Skeletal muscle cell (primary cell): Measurements from ENCODE around the gene ZC3H12C.
"Not testable (repeated sequence)": the region's sequence is repeated elsewhere in the genome, so short reads cannot be mapped to it uniquely, and the experiment has no call there.

Experiments used
- DNase-seq: peaks from one replicate; pipeline ENCODE4 v3.0.0-alpha.2; 2010; ENCODE audit warnings: low read depth
- H3K4me3 ChIP-seq: 2 replicates; pipeline ENCODE4 v1.5.1; 2011; ENCODE audit warnings: low read depth, mild to moderate bottlenecking, control low read depth, low read length, moderate library complexity

ZC3H12C gene

DNA sequence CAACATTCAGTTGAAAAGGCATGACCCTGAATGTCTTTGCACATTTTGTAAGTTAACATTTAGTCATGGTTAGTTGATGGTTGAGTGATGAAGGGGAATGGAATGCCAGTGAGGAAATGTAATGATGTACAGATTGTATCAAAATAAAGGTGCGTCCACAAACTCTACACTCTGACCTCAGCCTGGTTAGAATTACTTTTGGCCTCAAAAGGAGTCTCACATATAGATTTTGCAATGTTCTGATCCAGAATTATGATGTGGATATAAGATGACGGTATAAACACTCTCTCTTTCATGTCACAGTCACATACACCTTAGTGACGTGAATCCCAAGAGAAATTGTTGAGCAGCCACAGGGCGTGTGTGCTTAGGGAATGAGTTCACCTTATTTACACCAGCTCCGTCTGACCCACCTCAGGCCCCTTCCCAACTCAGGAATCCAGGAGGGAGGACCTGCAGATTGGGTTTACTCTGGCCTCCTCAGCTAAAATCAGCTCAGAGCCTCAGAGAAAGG is 103.1 kb downstream of the ZC3H12C start:
- H3K4me3 ChIP-seq = no peak overlapping the region
- peak; percentile 95 for DNase-seq

- no peak overlapping the region for H3K4me3 ChIP-seq
- no peak for DNase-seq
These were observed 103.8 kb downstream of the ZC3H12C start for GRCh38 chr11:110196884-110197420.

GRCh38 chr11:110198031-110198729 is 105.0 kb downstream of the ZC3H12C start:
- no peak for DNase-seq
- no peak overlapping the region for H3K4me3 ChIP-seq

GRCh38 chr11:110199184-110199981 is 106.2 kb downstream of the ZC3H12C start:
- peak; percentile 60 for DNase-seq
- H3K4me3 ChIP-seq = no peak overlapping the region

GRCh38 chr11:110200241-110200640 is 107.0 kb downstream of the ZC3H12C start:
- no peak overlapping the region for H3K4me3 ChIP-seq
- no peak for DNase-seq

DNA sequence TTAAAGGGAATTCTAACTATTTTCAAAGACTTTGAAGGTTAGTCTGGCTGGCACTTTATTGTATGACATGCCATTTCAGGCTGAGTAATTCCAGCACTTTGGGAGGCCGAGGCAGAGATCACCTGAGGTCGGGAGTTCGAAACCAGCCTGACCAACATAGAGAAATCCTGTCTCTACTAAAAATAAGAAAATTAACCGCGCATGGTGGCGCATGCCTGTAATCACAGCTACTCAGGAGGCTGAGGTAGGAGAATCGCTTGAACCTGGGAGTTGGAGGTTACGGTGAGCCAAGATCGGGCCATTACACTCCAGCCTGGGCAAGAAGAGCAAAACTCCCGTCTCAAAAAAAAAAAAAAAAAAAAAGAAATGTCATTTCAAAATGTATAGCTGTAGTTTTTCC is 107.6 kb downstream of the ZC3H12C start:
- no peak for DNase-seq
- H3K4me3 ChIP-seq = no peak overlapping the region

GRCh38 chr11:110207123-110207522 is 113.9 kb downstream of the ZC3H12C start:
- DNase-seq = no peak
- H3K4me3 ChIP-seq = no peak overlapping the region

DNA sequence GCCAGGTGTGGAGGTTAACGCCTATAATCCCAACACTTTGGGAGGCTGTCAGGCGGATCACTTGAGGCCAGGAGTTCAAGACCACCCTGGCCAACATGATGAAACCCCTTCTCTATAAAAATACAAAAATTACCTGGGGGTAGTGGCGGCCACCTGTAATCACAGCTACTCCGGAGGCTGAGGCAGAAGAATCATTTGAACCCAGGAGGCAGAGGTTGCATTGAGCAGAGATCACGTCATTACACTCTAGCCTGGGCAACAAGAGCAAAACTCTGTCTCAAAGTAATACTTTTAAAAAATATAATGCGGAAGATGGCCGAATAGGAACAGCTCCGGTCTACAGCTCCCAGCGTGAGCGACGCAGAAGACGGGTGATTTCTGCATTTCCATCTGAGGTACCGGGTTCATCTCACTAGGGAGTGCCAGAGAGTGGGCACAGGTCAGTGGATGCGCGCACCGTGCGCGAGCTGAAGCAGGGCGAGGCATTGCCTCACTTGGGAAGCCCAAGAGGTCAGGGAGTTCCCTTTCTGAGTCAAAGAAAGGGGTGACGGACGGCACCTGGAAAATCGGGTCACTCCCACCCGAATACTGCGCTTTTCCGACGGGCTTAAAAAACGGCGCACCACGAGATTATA is 115.6 kb downstream of the ZC3H12C start:
- not testable (repeated sequence) for H3K4me3 ChIP-seq

GRCh38 chr11:110209313-110209694 is 116.1 kb downstream of the ZC3H12C start:
- not testable (repeated sequence) for DNase-seq, H3K4me3 ChIP-seq

More for the DNA sequence above, 115.6 kb downstream of the ZC3H12C start:
- not testable (repeated sequence) for DNase-seq

DNA sequence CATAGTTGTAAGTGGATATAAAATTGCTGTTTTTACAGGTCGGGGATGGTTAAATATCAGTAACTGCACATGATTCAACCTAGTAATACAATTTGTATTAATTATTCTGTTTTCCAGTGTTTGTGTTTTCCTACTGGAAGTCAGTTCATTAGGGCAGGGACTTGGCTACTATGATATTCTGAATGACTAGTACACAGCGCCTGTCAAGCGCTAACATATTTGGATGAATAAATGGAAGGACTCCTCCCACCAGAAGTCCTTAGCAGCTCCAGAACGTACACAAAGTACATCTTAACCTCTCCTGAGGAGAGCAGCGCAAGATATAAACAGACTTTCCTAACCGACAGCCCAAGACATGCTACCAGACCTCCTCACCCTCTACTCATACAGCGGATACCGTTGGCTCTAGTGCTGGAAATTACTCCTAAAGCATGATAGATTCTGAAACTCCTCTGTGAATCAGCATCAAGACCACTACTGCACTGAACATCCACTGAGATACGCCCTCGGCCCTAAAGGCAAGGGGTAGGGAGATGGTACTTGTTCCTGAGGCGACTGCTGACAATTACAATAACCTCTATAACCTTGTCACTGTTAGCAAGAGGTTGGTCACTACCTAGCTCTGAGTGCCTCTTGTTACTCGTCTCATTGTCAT is 124.2 kb downstream of the ZC3H12C start:
- no peak for DNase-seq
- no peak overlapping the region for H3K4me3 ChIP-seq

GRCh38 chr11:110217936-110218335 is 124.7 kb downstream of the ZC3H12C start:
- H3K4me3 ChIP-seq = no peak overlapping the region
- no peak for DNase-seq

DNA sequence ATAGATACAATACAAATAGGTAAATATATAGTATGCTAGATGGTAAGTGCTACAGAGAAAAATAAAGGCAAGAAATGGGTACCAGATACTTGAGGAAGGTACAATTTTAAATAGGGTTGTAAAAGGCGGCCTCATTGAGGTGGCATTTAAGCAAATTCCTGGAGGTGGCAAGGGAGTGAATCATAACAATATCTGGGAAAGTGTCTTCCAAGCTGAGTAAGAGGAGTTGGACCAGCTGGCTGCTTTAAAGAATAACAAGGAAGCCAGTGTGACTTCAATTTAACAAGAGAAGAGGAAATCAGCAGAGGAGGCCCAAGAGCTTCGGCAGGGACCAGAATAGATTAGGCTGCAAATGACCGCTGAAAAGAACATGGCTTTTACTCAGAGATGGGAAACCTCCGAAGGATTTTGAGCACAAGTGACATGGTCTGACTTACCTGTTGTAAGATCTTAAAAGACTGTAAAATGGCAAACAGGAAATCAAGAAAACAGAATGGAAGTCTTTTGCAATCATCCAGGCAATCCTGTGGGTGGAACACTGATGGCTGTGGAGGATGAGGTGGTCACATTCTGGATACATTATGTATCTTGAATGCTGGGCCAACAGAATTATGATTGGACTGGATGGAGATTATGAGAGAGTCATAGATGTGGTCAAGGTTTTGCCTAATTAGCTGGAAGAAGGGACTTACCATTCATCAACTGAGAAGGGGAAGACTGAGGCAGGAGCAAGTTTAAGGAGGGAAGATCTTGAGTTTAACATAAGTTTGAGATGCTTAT is 126.0 kb downstream of the ZC3H12C start:
- no peak for DNase-seq
- H3K4me3 ChIP-seq = no peak overlapping the region
